GM12878 (cell line): ENCODE measurements around the gene COX19. TPM values are rescaled to one million over a fixed set of nuclear protein-coding genes. Genes with fewer than 3 reads are reported as not detected.

Source experiments
- ATAC-seq: fragments of 200-7000 bp; cut with Tn5 transposase; 3 replicates; pipeline ENCODE4 v1.9.1; 2020; ENCODE audit warnings: mild to moderate bottlenecking, moderate library complexity
- BruUV-seq: library from RNA; stranded (reverse); fragments of 400-500 nt; replicated peaks from 2 replicates; lab custom pipeline; 2021; lab: Mats Ljungman, UMichigan
- CTCF ChIA-PET: fragments of 300-600 bp; sonication (Branson Sonifier 250); formaldehyde crosslinking; extraction: SDS; loops from one replicate; lab custom pipeline; 2021; ENCODE audit warnings: inconsistent platforms; lab: Yijun Ruan, JAX
- POLR2A ChIA-PET: fragments of 350-600 bp; formaldehyde crosslinking; extraction: SDS; loops from one replicate; lab custom pipeline; 2021; ENCODE audit warnings: inconsistent platforms; lab: Charles Lee
- RAD21 ChIA-PET: fragments of 300-600 bp; sonication (Branson Sonifier 250); formaldehyde crosslinking; loops from one replicate; lab custom pipeline; 2023; ENCODE audit warnings: antibody characterized with exemption; ENCODE audit not compliant: unreplicated experiment; lab: Charles Lee
- SMC1A ChIA-PET: fragments of 300-600 bp; sonication (Branson Sonifier 250); formaldehyde crosslinking; loops from one replicate; lab custom pipeline; 2023; ENCODE audit not compliant: unreplicated experiment, uncharacterized antibody; lab: Charles Lee
- DNase-seq: peaks from one replicate; pipeline ENCODE4 v3.0.0-alpha.2; 2011; ENCODE audit warnings: low read depth, low spot score
- FAIRE-seq: peaks from 3 replicates; lab custom pipeline; 2011; peaks lifted over from hg19 to GRCh38; lab: Jason Lieb, UNC
- H2AFZ ChIP-seq: 2 replicates; pipeline ENCODE4 v1.6.0; 2011; ENCODE audit warnings: low read depth, low read length, control low read depth; ENCODE audit not compliant: control insufficient read depth
- H3K27ac ChIP-seq: 2 replicates; pipeline ENCODE4 v1.5.1; 2011; ENCODE audit warnings: control low read depth; ENCODE audit not compliant: control insufficient read depth, insufficient read depth
- H3K27me3 ChIP-seq, 2 experiments: replicated peaks in 1 of 2; 2 replicates each; pipeline versions ENCODE4 v1.6.0 to v1.6.1; 2011; ENCODE audit warnings: low read length in 1 of 2; ENCODE audit not compliant: control insufficient read depth in 2 of 2, insufficient read depth in 2 of 2
- H3K36me3 ChIP-seq, 2 experiments: 2 replicates each; pipeline ENCODE4 v1.5.1; 2011; ENCODE audit warnings: low read length in 1 of 2; ENCODE audit not compliant: control insufficient read depth in 2 of 2, insufficient read depth in 2 of 2
- H3K4me1 ChIP-seq: 2 replicates; pipeline ENCODE4 v1.6.1; 2011; ENCODE audit warnings: mild to moderate bottlenecking, low read length, moderate library complexity, mixed read lengths; ENCODE audit not compliant: control insufficient read depth, insufficient read depth
- H3K4me2 ChIP-seq: 2 replicates; pipeline ENCODE4 v1.6.0; 2011; ENCODE audit warnings: control low read depth; ENCODE audit not compliant: control insufficient read depth, insufficient read depth
- H3K4me3 ChIP-seq: fragments of 200-600 bp; sonication (generic); 2 replicates; pipeline ENCODE4 v1.5.1; 2016
- H3K79me2 ChIP-seq: 2 replicates; pipeline ENCODE4 v1.6.0; 2011; ENCODE audit warnings: low read length; ENCODE audit not compliant: control insufficient read depth, insufficient read depth
- H3K9ac ChIP-seq: 2 replicates; pipeline ENCODE4 v1.8.0; 2011; ENCODE audit warnings: low read length, control low read depth, mixed read lengths; ENCODE audit not compliant: control insufficient read depth, insufficient read depth
- H3K9me3 ChIP-seq: replicated peaks from 3 replicates; pipeline ENCODE4 v1.5.1; 2011; ENCODE audit warnings: mild to moderate bottlenecking, low read length; ENCODE audit not compliant: control insufficient read depth, insufficient read depth
- H4K20me1 ChIP-seq: 2 replicates; pipeline ENCODE4 v1.6.0; 2011; ENCODE audit not compliant: control insufficient read depth, insufficient read depth
- EP300 ChIP-seq, 2 experiments: fragments of 150-350 bp in 1 of 2; IDR thresholded peaks; 2 replicates each; pipeline ENCODE4 v1.6.1; 2011 to 2012; ENCODE audit warnings: low read depth in 2 of 2, low read length in 2 of 2, borderline replicate concordance in 1 of 2, improper control_type of control experiment in 1 of 2, inconsistent platforms in 1 of 2; ENCODE audit not compliant: control insufficient read depth in 1 of 2
- SPI1 ChIP-seq: IDR thresholded peaks from 2 replicates; pipeline ENCODE4 v1.6.1; 2011; ENCODE audit warnings: low read depth, mild to moderate bottlenecking, low read length, moderate library complexity, borderline replicate concordance; ENCODE audit not compliant: insufficient read depth
- WGBS: methylation state at CpG from one replicate; pipeline ENCODE4 v1.1.6; 2016; ENCODE audit warnings: low lambda C conversion rate; ENCODE audit not compliant: insufficient replicate concordance, insufficient coverage; ENCODE audit errors: missing lambda C conversion rate; 5-methylcytosine and 5-hydroxymethylcytosine counted together
- in situ Hi-C: fragments of 300-500 bp; cut with MboI; formaldehyde crosslinking; loops from 9 replicates; pipeline ENCODE4 v1.14.3; 2018; ENCODE audit warnings: mixed read lengths
- intact Hi-C: fragments of 100-400 bp; cut with micrococcal nuclease; formaldehyde crosslinking; loops from one replicate; pipeline ENCODE4 v1.14.2; 2022; ENCODE audit not compliant: unreplicated experiment
- polyA plus RNA-seq, 11 experiments: library from polyadenylated mRNA; depleted of rRNA in 4 of 11; unstranded in 6 of 11; stranded (reverse) in 5 of 11; fragments of >200 nt; fragmentation: Nextera tagmentation in 4 of 11; fragmentation: Illumina TruSeq in 1 of 11; extraction: Ambion mirVana in 4 of 11; extraction: Trizol in 1 of 11; gene quantifications; 1 replicate in 1 of 11; 2 replicates in 10 of 11; pipeline versions ENCODE4 v1.2.1 to v1.2.3, GENCODE V29; 2011 to 2016; ENCODE audit warnings: inconsistent platforms in 2 of 11, missing spikeins in 2 of 11, low read depth in 1 of 11
- total RNA-seq, 4 experiments: library from RNA; depleted of rRNA in 3 of 4; stranded (reverse); fragments of >200 nt in 3 of 4; fragmentation: Illumina TruSeq in 1 of 4; extraction: Trizol in 1 of 4; gene quantifications; 2 replicates each; pipeline versions ENCODE4 v1.2.1 to v1.2.3, GENCODE V29; 2013 to 2021
- TF ChIP-seq, protein P1 (sequence below): IDR thresholded peaks from 2 replicates; pipeline ENCODE4 v1.6.1; 2011; ENCODE audit warnings: mild to moderate bottlenecking, low read depth, low read length, moderate library complexity; ENCODE audit not compliant: insufficient replicate concordance

Gene COX19
- total and polyA plus RNA-seq, 10 of the 15 experiments (the other 5 are each of a cell fraction or from before 2014, with no cell fraction given), result 3.7 to 17.9 (median 10.8) TPM

DNA sequence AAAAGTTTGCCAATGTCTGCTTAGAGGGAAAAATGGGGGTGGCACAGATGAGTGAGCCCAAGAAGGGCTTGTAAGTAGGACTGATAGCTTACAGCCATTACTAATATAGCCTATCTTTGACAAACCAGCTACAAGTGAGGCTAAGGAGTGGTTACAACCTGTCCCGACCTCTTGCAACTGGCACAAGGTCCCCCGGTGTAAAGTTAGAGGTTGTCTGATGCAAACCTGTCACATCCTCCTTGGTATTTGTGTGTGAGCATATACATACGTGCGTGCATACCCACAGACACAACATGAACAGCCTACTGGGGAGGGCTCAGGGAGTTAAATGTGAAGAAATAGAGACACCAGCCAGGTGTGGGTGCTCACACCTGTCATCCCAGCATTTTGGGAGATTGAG, 35.5 kb downstream of the COX19 start:
- Histone ChIP-seq H3K4me2 (no peak overlapping the region), H3K9me3 (peaks cover 15% of the 10 kb centered on the region), H3K4me1 (peaks cover 16% of the 10 kb centered on the region), H3K27me3 (no peaks in the 10 kb centered on the region)
- ATAC-seq, result no peak
- TF ChIP-seq, protein P1, sequence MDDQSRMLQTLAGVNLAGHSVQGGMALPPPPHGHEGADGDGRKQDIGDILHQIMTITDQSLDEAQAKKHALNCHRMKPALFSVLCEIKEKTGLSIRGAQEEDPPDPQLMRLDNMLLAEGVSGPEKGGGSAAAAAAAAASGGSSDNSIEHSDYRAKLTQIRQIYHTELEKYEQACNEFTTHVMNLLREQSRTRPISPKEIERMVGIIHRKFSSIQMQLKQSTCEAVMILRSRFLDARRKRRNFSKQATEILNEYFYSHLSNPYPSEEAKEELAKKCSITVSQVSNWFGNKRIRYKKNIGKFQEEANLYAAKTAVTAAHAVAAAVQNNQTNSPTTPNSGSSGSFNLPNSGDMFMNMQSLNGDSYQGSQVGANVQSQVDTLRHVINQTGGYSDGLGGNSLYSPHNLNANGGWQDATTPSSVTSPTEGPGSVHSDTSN, result no peak
- TF ChIP-seq SPI1 (no peak), EP300 (IDR thresholded peaks at IDR 0.05; ENCODE audit: borderline replicate concordance in 1 of 2, control insufficient read depth in 1 of 2, low read depth in 2 of 2, low read length in 2 of 2) (no peak)
- TF ChIP-seq, all 136 proteins: peak for 0
- FAIRE-seq, result no peak
- intact Hi-C loops, result no loop called here
- DNase-seq, result no peak
- RAD21 ChIA-PET, result no interaction called here
- no peak overlapping the region for H2AFZ ChIP-seq
- peaks cover 0 to 4% of the 10 kb centered on the region in 2 experiments; a peak in 2 of 4 replicates for H3K36me3 ChIP-seq
- WGBS, result 87% methylated on average over 4 of the region's 4 CpGs
- H3K27ac ChIP-seq, result no peak overlapping the region
- POLR2A ChIA-PET, result interaction anchor here (0.6 kb wide), 2 partner anchors 9 to 1459 kb away, joined by 3 read pairs; no protein-coding TSS in a partner anchor
- CTCF ChIA-PET, result interaction anchor here (2.6 kb wide), 1 partner anchor 10 kb away, joined by 8 read pairs; no protein-coding TSS in a partner anchor
- in situ Hi-C loops, result no loop called here
- no peaks in the 10 kb centered on the region for H4K20me1 ChIP-seq
- H3K79me2 ChIP-seq, result peaks cover 5% of the 10 kb centered on the region; the same call in 1 of the 2 replicates
- no peak overlapping the region for H3K9ac ChIP-seq
- no TSS peak for BruUV-seq
- H3K4me3 ChIP-seq, result no peak overlapping the region
- SMC1A ChIA-PET, result interaction anchor here (2.4 kb wide), 1 partner anchor 11 kb away, joined by 9 read pairs; no protein-coding TSS in a partner anchor
